GM19099 (cell line): Measurements from ENCODE around the gene MGRN1.
A peak's percentile ranks its signal among the peaks of the same experiment; 100 is the strongest.

Experiments
- POLR2A ChIP-seq: IDR thresholded peaks from 3 replicates; pipeline ENCODE4 v1.6.1; 2011; ENCODE audit warnings: low read depth; ENCODE audit not compliant: insufficient read length; ENCODE audit errors: extremely low read depth

MGRN1 gene

DNA sequence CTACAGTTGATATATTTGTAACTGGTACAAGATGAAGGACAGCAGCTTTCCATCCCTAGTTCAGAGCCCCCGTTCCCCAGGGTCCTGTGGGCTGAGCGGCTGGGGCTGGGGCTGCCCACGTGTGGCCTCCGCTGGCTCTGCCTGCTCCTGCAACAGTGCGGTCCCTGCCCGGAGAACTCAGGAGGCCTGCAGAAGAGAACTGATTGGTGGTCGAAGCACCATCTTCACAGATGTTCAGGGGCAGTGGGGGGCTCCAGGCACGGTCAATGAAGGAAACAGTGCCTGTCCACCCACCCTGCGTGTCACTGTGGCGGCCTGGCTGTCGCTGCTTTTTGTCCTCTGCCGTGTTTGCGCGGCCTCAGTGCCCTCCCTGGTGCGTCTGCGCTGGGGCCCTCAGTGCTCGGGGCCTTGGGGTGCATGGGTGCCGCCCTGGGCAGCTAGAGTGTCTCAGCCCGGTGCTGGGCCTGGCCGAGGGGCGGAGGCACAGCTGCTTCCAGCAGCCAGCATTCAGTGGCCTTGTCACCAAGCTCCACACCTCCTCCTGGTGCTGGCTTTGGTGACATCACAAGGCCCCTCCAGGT is 64.6 kb downstream of the MGRN1 start:
- TF ChIP-seq POLR2A, result no peak

DNA sequence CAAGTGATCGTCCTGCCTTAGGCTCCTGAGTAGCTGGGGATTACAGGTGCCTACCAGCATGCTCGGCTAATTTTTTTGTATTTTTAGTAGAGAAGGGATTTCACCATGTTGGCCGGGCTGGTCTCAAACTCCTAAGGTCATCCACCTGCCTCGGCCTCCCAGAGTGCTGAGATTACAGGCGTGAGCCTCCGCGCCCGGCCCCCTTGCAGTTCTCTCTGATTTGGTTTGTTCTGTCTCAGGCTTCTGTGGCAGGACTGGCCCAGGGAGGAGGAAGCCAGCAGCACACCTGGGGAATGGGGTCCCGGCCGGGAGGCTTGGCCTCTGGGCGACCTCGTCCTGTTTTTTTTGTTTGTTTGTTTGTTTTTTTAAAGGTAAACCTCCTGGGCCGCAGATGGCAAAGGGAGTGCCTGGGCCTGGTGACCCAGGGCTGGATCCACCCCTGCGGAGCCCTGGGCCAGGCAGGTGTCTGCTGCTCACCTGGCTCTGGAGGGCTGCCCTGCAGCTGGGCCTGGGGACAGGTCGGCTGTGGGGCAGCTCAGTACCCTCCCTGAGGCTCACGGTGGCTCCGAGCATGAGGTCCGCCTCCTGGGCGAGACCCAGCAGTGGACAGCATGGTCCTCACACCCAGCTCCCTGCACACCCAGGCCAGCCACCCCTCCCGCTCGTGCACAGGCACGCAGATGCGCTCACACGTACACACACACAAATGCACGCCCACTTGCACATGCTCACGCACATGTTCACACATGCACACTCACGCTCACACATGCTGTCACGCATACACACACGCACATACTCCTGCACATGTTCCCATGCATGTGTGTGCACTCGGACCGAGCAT is 65.5 kb downstream of the MGRN1 start:
- TF ChIP-seq POLR2A, result no peak

DNA sequence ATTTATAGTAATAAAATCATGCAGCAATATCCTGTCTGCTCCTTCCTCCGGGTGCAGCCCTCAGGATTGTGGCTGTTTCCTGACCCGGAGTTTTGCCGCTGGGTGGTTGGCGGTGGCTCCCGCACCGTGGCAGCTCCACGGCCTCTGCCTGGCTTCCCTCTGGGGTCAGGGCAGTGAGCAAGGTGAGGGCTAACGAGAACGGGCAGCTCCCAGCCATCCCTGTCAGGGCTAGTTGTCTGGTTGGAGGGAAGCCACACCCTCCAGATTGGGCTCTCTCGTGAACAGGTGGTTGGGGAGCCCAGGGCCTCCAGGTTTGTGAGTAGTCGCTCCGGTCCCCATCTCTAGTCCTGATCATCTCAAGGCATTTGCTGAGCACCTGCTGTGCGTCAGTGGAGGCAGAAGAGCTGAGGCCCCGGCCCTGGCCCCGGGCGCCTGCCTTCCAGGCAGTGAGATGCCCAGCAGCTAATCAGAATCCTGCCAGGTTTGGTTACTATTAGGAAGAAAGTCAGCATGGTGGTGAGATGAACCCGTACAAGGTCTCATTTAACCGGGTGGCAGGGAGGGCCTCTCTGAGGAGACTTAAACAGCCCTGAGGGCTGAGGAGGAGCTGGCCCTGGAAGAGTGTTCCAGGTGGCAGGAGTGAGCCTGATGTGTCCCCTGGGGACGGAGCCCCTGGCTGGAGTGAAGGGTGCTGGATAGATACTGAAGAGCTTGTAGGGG is 66.5 kb downstream of the MGRN1 start:
- TF ChIP-seq POLR2A, result no peak

DNA sequence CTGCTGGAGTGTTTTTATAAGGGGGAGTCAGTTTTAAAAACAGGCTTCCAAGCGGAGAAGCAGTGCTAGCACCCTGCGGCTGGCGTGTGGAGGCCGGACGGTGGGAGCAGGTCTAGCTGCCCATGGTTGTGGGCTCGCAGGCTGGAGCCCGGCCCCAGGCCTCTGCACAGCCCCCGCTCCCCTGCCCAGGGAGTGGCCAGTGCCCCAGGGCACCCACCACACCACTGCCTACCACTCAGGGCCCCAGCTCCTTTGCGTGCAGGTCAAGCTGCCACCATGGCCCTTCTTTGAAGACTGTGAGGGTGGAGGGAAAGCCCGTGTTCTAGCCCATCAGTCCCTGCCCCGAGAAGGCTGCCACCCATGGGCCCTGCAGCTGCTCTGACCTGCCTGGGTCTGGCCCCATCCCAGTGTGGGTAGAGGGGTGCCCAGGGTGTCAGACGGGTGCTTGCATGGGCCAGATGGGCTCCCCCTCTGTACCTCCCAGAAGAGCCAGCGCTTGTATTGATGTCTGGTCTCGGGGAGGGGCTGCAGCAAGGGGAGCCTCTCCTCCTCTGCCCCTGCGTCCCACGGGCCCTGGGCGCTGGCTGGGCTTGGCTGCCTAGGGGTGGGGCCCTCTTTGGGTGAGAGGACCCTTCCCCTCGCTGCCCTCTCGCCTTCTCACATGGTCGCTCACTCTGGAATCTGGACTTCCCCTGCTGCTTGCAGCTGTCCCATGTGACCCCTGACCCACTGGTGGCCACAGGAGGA is 67.2 kb downstream of the MGRN1 start:
- TF ChIP-seq POLR2A, result no peak

DNA sequence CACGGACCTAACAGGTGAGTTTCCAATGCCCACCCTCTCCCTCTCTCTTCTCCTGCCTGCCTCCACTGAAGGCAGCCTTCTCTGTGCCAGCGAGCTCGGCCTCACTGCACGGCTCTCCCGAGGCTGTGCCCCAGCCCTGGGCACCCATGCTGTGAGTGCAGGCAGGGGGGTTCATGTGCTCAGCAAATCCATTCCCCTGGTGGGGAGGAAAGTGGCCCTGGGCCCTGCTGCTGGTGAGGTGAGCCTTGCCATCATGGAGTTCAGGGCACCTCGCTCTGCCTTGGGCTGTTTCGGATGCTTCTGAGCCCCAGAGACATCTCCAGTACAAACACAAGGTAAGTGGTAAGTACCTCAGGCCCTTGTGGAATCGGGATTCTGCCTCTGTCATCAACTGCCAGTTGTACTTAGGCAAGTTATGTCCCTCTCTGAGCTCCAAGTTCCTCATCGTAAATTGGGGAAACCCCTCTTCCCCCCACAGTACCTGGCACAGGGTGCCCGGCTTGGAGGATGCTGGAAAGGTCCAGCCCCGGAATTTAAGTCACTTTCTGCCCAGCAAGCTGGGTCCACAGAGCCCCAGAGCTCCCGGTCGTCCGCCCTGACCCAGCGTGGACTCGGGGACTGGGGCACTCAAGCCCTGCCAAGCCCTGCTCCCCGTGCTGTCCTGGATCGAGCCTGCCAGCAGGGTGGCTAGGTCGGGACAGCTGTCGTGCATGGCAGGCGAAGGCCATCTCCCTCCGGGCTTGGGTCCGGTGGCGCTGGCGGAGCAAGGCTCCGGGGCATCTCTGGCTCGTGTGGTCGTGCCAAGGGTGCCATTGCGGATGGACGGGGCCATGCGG is 68.1 kb downstream of the MGRN1 start:
- TF ChIP-seq POLR2A, result no peak

DNA sequence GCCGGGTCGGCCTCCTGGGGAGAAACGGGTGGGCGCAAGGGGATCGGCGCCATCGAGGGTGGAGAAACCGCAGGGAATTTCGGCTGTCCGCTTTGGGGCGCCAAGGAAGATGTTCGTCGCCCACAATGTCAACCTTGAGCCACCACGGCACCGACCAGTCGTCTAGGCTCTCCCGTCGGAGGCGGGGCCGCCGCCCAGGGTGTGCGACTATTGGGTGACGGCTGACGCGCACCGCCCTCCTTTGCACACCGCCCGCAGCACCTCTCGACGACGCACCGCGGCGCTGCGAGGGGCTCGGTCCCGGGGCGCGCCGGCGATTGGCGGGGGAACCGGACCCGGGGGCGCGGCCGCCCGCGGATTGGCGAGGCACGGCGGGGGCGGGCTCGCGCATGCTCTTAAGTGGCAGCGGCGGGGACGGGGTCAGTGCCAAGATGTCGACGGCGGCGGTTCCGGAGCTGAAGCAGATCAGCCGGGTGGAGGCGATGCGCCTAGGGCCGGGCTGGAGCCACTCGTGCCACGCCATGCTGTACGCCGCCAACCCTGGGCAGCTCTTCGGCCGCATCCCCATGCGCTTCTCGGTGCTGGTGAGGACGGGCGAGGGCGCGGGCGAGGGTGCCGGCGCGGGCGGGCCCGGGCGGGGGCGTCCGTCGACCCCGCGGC is 68.8 kb downstream of the MGRN1 start, which contains the start of gene NUDT16L1:
Gene NUDT16L1 (plus strand): TSS at position 267 of the 660 bp plus-strand sequence. CDS start 165 bp downstream, at position 432.
- peak; percentile 88 for TF ChIP-seq POLR2A

DNA sequence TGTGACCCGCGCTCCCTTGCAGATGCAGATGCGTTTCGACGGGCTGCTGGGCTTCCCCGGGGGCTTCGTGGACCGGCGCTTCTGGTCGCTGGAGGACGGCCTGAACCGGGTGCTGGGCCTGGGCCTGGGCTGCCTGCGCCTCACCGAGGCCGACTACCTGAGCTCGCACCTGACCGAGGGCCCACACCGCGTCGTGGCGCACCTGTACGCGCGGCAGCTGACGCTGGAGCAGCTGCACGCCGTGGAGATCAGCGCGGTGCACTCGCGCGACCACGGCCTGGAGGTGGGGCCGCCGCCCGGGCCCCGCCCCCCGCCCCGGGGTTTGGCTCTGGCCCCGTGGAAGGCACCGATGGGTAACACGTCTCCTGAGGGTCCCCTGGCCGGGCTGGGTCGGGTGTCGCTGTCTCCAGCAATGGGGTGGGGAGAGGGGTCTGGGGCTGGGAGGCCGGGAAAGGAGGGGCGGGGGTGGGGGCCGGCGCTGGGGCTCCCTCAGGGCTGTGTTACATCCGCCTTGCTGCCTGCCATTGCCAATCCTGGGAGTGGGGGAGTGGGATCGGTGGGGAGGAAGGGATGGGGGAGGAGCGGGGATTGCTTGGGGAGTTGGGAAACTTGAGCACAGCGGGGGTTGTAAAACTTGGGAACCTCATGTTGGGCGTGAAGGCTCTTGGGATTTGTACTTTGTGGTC is 69.5 kb downstream of the MGRN1 start:
- no peak for TF ChIP-seq POLR2A

DNA sequence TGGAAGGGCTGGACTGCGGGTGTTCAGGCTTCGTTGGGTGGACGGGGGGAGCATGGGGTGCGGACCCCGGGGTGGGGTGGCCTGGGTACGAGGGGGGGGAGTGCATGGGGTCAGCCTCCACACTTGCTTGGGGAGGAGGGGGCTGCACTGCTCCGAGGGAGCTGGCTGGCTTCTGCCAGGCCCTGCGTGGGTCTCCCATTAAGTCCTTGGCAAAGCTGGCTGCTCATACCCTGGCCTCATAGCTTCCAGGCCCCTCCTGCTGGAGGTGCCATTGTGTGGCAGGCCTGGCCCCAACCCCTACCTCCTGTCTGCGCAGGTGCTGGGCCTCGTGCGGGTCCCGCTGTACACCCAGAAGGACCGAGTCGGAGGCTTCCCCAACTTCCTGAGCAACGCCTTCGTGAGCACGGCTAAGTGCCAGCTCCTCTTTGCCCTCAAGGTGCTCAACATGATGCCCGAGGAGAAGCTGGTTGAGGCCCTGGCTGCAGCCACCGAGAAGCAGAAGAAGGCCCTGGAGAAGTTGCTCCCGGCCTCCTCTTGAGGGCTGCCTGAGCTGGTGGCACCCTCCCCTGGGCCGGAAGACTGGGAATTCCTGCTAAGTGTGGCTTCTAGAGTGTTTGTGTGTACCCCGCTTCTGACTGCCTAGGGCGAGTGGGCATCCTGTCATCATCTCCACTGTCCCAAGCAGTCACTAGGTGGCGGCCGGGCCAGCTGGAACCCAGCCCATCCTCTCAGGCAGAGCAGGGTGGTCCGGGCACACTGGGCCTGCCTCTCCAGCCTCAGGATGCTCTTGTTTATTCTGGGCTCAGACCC is 70.2 kb downstream of the MGRN1 start:
- TF ChIP-seq POLR2A, result no peak

DNA sequence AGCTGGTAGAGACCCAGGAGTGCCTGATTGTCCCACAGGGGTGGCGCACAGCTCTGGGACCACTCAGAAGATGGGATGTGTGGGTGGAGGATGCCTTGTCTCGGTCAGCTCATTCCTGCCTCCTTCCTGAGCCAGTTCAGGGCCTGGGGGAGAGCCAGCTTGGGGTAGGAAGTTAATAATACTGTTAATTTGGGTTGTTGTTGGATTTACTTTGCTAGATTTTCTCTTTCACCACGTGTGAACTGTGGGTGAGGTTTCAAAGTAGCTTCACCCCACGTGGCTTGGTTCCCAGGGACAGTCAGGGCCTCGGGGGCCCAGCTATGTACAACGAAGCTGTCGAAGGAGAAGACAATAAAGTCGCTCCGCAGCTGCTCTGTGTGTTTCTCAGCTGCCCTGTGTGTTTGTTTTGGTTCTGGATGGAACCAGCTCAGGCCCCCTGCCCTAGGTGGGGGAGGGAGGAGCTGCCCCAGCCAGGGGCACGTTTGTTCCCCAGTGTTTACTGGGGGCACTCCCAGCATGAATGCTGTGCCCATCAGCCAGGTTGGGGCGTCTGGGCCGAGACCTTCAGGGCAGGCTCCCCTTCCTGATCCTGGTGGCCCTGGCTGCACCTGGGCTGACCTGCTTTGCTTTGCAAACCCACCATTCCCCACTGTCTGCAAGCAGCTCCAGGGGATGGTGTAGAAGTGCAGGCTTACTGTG is 71.0 kb downstream of the MGRN1 start:
- TF ChIP-seq POLR2A, result no peak

DNA sequence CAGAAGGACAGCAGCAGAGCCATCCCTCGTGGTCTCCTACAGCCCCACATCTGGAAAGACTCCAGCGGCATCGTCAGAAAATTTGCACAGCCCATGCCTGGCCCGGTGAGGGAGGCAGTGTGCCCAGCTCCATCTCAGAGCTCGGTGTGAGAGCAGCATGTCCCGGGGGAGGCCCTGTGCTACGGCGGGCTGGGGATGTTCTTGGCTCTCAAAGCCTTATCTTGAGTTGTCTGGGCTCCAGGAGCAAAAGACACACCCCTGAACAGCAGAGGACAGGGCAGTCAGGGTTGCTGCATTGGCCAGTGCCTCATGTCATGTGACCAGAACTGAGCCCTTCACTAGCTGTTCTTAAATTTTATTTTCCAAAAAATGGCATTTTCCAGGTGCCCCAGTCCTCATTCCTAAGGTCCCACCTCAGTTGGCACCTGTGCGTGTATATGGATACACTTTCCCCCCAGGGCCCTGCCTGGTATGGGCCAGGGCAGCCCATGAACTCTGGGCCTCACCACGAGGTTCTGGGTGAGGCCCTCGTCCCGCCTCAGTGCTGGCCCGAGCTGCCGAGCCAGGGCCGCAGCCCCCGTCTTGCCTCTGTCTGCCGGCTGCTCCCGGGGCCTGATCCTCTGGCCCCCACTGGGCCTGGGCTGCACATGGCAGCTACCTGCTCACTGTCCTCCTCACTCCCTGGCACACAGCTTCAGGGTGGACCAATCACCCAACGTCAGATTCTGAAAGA is 71.7 kb downstream of the MGRN1 start:
- no peak for TF ChIP-seq POLR2A
